Measurements from ENCODE around the gene DUS1L. TPM values are rescaled to one million over a fixed set of nuclear protein-coding genes. Genes with fewer than 3 reads are reported as not detected.

DUS1L gene
- polyA plus RNA-seq, 1 donor from 2014 or later, result 55.7 TPM

DNA sequence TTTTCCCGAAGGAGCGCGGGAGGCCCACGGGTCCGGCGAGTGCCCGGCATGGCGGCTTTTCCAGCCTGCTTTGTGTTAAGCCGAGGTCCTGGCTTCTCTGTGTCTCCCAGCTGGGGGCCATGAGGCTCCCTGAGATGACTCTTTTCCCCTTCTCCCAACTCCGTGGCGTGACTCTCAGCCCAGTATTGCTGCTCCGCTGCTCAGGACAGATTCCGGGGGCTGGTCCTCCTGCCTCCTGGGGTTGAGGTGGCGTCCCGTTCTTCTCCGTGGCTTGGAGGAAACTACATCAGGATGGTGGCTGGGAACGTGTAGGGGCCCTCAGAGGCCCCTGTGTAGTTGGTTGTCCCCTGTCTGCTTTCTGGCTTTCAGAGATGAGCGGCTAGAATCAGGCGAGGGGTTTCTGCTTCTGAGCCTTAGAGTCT is 13.0 kb downstream of the DUS1L start:
- Mint-ChIP-seq H3K27ac (no peak overlapping the region), H3K9me3 (no peaks in the 10 kb centered on the region), H3K36me3 (no peaks in the 10 kb centered on the region), H3K27me3 (no peaks in the 10 kb centered on the region), H3K4me1 (peaks cover 0 to 5% (median 3%) of the 10 kb centered on the region in 3 donors), H3K4me3 (peak overlapping the region; percentile 75 to 84 (median 79))

DNA sequence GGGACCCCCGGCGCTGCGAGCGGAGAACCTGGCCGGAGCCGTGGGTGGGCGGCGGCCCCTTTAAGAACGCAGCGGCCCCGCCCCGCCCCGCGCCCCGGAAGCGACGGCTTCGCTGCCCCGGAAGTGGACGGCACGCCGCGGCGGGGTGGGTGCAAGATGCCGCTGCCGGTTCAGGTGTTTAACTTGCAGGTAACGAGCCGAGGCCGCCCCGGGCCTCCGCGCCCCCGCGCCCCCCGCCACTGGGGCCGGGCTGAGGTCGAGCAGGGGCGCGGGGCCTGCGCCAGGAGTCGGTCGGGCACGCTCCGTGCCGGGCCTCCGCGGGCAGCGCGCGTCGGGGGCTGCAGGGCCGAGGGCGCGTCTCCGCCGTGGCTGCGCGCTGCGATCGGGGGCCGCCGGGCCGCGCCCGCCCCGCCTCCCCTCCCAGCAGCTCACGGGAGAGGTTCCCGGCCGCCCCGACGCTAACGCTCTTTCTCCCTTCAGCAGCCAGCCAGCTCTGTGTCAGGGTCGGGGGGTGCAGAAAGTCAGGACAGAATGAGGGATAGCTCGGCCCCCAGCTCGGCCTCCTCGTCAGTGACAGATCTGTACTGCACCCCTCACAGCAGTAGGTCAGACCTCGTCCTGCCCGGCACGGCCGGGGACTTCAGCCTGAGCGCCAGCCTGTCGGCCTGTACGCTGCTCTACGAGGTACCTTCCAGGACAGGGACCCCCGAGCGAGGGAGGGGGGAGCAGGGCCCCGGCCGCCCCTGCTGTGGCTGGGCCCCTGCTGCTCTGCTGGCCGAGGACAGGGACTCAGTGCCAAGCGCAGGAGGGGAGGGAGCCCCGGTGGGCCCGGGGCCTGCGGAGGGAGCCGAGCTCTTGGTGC is 13.6 kb downstream of the DUS1L start, which contains the start of the genes GPS1 and RFNG:
Gene GPS1 (plus strand): TSS at position 123 of the 862 bp plus-strand sequence. CDS start 34 bp downstream, at position 157.
Gene RFNG (minus strand): TSS at position 36 of the 862 bp plus-strand sequence. CDS start 45 bp downstream, outside the sequence.
- Mint-ChIP-seq H3K27ac (peak within 1 kb of the TSS in 1 of 3 donors; percentile 82), H3K4me1 (peaks cover 0 to 5% (median 3%) of the 10 kb centered on the region in 3 donors), H3K36me3 (no peaks in the 10 kb centered on the region), H3K9me3 (no peaks in the 10 kb centered on the region), H3K27me3 (no peaks in the 10 kb centered on the region), H3K4me3 (peak within 1 kb of the TSS; percentile 75 to 91 (median 84))

DNA sequence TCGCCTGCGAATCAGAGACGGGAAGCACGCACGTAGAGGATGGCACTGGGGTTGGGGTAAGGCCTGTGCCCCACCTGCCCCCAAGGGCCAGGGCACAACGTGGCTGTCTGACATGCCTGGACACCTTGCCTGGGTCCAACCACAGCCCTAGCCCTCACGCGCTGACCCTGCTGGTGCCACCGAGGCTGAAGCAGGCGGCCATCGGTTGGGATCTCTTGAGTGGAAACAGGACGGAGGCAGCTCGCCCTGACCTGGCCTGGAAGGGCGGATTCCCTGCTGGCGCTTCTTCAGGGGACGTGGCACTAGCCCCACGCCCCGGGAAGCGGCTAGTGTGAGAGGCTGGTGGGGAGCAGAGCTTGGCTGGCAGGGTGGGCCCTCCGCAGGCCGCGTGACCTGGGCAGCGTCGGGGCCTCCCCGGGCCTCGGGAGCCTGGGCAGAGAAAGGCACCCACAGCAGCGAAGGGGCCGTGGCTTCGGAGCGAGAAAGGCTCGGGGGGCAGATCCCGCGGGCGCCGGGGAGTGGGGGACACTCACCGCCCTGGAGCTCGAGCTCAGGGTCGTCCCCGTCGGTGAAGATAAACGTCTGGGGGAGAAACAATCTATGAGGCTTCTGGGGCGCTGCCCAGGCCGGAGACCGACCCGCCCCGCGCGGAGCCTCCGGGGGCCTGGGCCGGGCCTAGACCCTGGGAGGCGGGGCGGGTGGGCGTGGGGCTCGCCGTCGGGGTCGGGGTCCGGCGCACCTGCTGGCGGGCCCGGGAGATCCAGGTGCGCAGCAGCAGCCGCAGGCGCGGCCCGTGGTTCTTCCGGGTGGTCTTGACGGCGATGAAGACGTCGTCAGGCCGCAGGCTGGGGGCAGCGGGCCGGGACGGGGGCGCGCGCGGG is 14.6 kb downstream of the DUS1L start:
- H3K4me1 Mint-ChIP-seq, result peaks cover 0 to 5% (median 3%) of the 10 kb centered on the region in 3 donors
- no peaks in the 10 kb centered on the region for H3K36me3 Mint-ChIP-seq
- H3K27ac Mint-ChIP-seq, result no peak overlapping the region
- H3K27me3 Mint-ChIP-seq, result no peaks in the 10 kb centered on the region
- peak overlapping the region; percentile 55 to 87 (median 76) for H3K4me3 Mint-ChIP-seq
- H3K9me3 Mint-ChIP-seq, result no peaks in the 10 kb centered on the region

- Mint-ChIP-seq H3K27ac (peak overlapping the region in 1 of 3 donors; percentile 29), H3K9me3 (no peaks in the 10 kb centered on the region), H3K4me3 (peak overlapping the region; percentile 55 to 87 (median 76)), H3K36me3 (no peaks in the 10 kb centered on the region), H3K4me1 (peaks cover 0 to 5% (median 3%) of the 10 kb centered on the region in 3 donors), H3K27me3 (no peaks in the 10 kb centered on the region)
Measured at GRCh38 chr17:82050152-82050760, 15.3 kb downstream of the DUS1L start.

DNA sequence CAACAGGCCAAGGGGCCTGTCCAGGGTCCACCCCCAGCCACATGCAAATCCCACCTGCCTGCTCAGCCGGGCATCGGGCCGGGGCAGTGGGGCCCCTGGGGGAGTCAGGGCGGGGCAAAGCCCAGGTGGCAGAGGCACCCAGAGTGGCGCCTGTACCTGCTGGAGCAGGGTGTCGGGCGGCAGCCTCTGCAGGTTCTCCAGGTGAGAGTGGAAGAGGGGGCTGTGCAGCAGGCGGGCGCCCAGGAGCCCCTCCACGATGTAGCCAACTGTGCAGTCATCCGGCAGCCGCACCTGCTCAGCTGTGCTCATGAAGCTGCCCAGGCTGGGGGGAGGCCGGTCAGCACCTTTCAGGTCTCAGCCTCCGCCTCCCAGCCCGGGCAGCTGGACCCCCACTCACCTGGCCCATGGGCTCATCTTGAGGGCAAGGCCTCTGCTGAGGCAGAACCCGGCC is 16.1 kb downstream of the DUS1L start:
- Mint-ChIP-seq H3K27ac (no peak overlapping the region), H3K9me3 (no peaks in the 10 kb centered on the region), H3K36me3 (no peaks in the 10 kb centered on the region), H3K4me1 (peaks cover 0 to 4% (median 3%) of the 10 kb centered on the region in 3 donors), H3K27me3 (no peaks in the 10 kb centered on the region), H3K4me3 (peak overlapping the region in 3 of 4 donors; percentile 32 to 55 (median 47))

GRCh38 chr17:82049106-82049505 is 16.5 kb downstream of the DUS1L start:
- H3K27ac Mint-ChIP-seq, result no peak overlapping the region
- H3K27me3 Mint-ChIP-seq, result no peaks in the 10 kb centered on the region
- H3K36me3 Mint-ChIP-seq, result no peaks in the 10 kb centered on the region
- no peaks in the 10 kb centered on the region for H3K9me3 Mint-ChIP-seq
- peak overlapping the region in 3 of 4 donors; percentile 32 to 68 (median 47) for H3K4me3 Mint-ChIP-seq
- H3K4me1 Mint-ChIP-seq, result peaks cover 0 to 4% (median 3%) of the 10 kb centered on the region in 3 donors

DNA sequence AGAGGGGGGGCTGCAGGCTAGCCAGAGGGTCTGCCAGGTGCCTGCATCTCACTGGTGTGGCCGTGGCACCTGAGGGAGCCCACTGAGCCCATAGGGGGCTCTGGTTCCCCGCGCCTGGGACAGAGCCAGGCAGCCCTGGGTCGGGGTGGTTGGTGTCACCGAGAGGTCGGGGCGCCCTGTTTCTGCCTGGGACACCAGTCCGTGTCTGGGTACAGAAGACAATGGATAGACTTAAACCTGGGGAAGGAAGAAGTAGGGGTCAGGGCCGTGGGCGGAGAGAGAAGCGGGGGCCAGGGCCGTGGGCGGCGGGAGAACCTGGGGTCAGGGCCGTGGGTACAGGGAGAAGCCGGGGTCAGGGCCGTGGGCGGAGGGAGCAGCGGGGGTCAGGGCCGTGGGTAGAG is 17.0 kb downstream of the DUS1L start:
- H3K4me3 Mint-ChIP-seq, result no peak overlapping the region
- H3K4me1 Mint-ChIP-seq, result peaks cover 0 to 4% (median 3%) of the 10 kb centered on the region in 3 donors
- no peak overlapping the region for H3K27ac Mint-ChIP-seq
- no peaks in the 10 kb centered on the region for H3K9me3 Mint-ChIP-seq
- H3K36me3 Mint-ChIP-seq, result no peaks in the 10 kb centered on the region
- no peaks in the 10 kb centered on the region for H3K27me3 Mint-ChIP-seq

- no peaks in the 10 kb centered on the region for H3K9me3 Mint-ChIP-seq
- no peak overlapping the region for H3K27ac Mint-ChIP-seq
- no peaks in the 10 kb centered on the region for H3K27me3 Mint-ChIP-seq
- H3K36me3 Mint-ChIP-seq, result no peaks in the 10 kb centered on the region
- H3K4me3 Mint-ChIP-seq, result peak overlapping the region in 2 of 4 donors; percentile 14 to 58
- peaks cover 0 to 4% (median 3%) of the 10 kb centered on the region in 3 donors for H3K4me1 Mint-ChIP-seq
Measured at GRCh38 chr17:82047914-82048570, 17.6 kb downstream of the DUS1L start.

DNA sequence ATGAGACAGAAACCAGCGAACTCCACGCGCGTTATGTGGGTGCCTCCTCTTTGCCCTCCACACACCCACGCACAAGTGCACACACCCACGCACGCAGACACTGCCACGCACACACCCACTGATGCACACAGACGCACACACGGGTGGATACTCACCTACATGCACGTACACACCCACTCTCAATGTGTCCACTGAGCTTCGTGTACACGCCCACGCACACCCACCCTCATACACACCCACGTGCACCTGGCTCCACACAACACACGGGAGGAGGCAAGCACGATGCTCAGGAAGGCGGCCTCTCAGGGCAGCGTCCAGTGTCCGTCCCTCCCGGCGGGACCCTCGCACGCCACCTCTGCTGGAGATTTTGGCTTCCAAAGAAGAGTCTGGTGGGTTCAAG is 18.2 kb downstream of the DUS1L start:
- Mint-ChIP-seq H3K4me3 (peak overlapping the region in 2 of 4 donors; percentile 14 to 16), H3K9me3 (no peaks in the 10 kb centered on the region), H3K4me1 (peaks cover 0 to 3% (median 0%) of the 10 kb centered on the region in 3 donors), H3K36me3 (no peaks in the 10 kb centered on the region), H3K27me3 (no peaks in the 10 kb centered on the region), H3K27ac (peak overlapping the region in 1 of 3 donors; percentile 51)

GRCh38 chr17:82046903-82047302 is 18.7 kb downstream of the DUS1L start:
- peak overlapping the region in 1 of 3 donors; percentile 51 for H3K27ac Mint-ChIP-seq
- H3K9me3 Mint-ChIP-seq, result no peaks in the 10 kb centered on the region
- no peaks in the 10 kb centered on the region for H3K36me3 Mint-ChIP-seq
- H3K4me1 Mint-ChIP-seq, result peaks cover 0 to 3% (median 0%) of the 10 kb centered on the region in 3 donors
- peak overlapping the region in 2 of 4 donors; percentile 28 to 51 for H3K4me3 Mint-ChIP-seq
- H3K27me3 Mint-ChIP-seq, result no peaks in the 10 kb centered on the region

GRCh38 chr17:82045936-82046484 is 19.6 kb downstream of the DUS1L start:
- H3K36me3 Mint-ChIP-seq, result no peaks in the 10 kb centered on the region
- peak overlapping the region in 1 of 4 donors; percentile 51 for H3K4me3 Mint-ChIP-seq
- H3K27ac Mint-ChIP-seq, result peak overlapping the region in 1 of 3 donors; percentile 75
- peaks cover 0 to 3% (median 0%) of the 10 kb centered on the region in 3 donors for H3K4me1 Mint-ChIP-seq
- H3K27me3 Mint-ChIP-seq, result no peaks in the 10 kb centered on the region
- H3K9me3 Mint-ChIP-seq, result no peaks in the 10 kb centered on the region

DNA sequence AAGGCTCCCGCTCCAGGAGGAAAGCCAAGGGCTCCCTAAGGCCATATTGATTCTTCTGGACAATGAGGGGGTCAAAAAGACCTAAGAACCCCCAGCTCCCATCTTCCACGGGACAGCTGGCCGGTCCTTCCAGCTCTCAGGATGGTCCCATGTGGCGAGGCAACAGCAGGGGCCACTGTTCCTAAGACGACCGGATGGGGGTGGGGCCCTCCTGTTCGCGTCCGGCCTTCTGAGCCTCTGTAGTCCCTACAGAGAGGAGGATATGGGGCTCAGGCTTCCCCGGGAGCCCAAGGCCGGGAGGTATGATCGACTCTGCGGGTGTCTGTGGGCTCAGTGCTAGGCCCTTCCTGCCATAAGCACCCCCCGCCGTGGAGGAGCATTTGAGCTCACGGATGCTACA is 22.1 kb downstream of the DUS1L start:
- Mint-ChIP-seq H3K4me3 (peak overlapping the region in 1 of 4 donors; percentile 12), H3K4me1 (peaks cover 0 to 3% (median 2%) of the 10 kb centered on the region in 3 donors), H3K27ac (no peak overlapping the region), H3K36me3 (no peaks in the 10 kb centered on the region), H3K27me3 (no peaks in the 10 kb centered on the region), H3K9me3 (no peaks in the 10 kb centered on the region)

GRCh38 chr17:82042649-82043048 is 23.0 kb downstream of the DUS1L start:
- Mint-ChIP-seq H3K4me1 (peaks cover 5 to 7% (median 6%) of the 10 kb centered on the region in 3 donors), H3K4me3 (peak overlapping the region in 1 of 4 donors; percentile 12), H3K27ac (no peak overlapping the region), H3K9me3 (no peaks in the 10 kb centered on the region), H3K36me3 (no peaks in the 10 kb centered on the region), H3K27me3 (no peaks in the 10 kb centered on the region)

All from IgD-negative memory B cell (primary cell).